NCI-H345 treated with DMSO at 0.1 percent for 48 hours (cell line): ENCODE measurements around the gene SPRR3.

Experiments used
- DNase-seq: peaks from one replicate; lab custom pipeline; 2025; ENCODE audit not compliant: unreplicated experiment; lab: John Stamatoyannopoulos, UW

The SPRR3 gene, protein sequence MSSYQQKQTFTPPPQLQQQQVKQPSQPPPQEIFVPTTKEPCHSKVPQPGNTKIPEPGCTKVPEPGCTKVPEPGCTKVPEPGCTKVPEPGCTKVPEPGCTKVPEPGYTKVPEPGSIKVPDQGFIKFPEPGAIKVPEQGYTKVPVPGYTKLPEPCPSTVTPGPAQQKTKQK

DNA sequence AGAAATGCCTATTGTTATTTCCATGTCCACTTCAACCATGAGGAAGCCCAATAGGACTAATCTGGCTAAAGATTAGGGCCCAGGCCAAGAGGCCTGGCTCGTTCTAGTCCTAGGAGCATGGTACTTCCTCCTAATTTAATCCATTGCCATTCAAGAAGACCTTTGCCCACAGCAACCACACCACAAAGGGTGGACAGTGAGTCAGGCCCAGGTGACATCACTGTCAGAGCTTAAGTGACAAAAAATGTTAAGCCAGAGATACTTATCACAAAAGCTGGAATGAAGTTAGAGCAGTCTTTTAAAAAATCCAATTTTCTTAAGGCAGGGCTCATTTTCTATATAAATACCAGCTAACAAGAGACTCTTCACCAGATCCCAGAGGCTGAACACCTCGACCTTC lies at the start of gene SPRR3:
SPRR3 (plus strand) TSS at position 368 of the 400 bp plus-strand sequence. CDS start 1,272 bp downstream, outside the sequence.
- DNase-seq: no peak

DNA sequence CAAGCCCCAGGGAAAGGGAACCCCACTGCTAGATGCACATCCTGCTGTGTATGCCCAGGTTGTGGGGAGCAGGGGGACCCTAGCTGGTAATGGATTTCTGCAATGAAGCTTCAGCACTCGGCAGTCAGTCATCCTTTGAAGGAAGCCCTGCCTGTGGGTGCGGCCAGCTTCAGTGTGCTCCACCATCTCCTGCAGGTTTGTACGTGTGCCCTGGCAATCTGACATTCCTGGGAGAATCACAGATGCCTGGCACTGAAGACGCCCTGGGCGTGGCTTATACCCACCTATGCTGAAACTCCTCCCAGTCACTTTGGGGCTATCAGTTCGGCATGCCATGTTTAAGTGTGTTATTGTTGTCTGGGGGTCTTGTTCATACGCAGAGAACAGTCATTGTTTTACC lies 47.8 kb upstream of the SPRR3 start:
- DNase-seq: no peak

DNA sequence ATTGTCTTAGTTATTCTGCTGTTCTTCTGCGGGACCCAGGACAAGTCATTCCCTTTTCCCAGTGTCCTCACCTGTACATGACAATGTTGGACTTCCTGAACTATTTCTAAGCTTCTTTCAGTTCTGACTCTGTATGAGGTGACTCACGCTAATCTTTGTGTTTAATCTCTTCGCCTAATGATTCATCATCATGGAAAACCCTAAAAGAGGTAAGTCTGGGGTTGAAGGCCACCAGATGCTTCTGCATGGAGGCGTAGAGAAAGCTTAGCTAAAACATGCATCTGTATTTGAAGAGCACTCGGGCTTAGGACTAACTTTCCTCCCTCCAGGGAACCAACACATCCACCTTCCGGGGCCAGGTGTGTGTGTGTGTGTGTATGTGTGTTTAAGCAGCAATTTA lies 47.1 kb upstream of the SPRR3 start:
- no peak for DNase-seq

DNA sequence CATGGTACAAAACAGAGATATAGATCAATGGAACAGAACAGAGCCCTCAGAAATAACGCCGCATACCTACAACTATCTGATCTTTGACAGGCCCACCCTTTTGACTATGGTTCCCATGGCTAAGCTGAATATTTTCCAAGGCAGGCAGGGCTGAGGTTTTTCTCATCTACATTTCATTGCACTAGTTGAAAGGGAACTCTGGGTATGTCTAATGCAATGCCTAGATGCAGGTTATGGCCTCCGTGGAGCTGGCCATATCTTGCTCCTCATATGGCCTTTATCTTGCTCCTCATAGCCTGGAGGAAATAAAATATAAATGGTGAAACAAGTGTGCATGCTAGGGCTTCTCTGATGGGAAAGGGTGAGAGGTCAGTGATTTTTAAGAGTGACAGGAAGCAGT lies 44.0 kb upstream of the SPRR3 start:
- DNase-seq: no peak

DNA sequence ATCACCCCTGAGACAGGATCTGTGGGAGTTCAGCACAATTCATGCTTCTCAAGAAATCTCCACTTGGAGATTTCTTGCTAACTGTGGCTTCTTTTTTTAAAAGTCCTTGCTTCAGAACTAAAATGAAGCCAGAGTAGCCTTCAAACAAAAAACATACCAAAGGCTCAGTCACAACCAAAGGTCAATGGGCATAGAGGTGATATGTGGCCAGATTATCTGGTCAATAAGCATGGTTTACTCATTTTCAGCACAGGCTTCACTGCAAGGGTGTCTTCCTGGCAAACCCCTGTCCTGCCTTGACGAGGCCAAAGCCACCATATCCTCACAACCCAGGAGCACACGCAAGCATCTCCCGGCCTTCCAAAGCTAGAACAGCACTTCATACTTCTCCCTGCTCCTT lies 42.3 kb upstream of the SPRR3 start:
- no peak for DNase-seq

DNA sequence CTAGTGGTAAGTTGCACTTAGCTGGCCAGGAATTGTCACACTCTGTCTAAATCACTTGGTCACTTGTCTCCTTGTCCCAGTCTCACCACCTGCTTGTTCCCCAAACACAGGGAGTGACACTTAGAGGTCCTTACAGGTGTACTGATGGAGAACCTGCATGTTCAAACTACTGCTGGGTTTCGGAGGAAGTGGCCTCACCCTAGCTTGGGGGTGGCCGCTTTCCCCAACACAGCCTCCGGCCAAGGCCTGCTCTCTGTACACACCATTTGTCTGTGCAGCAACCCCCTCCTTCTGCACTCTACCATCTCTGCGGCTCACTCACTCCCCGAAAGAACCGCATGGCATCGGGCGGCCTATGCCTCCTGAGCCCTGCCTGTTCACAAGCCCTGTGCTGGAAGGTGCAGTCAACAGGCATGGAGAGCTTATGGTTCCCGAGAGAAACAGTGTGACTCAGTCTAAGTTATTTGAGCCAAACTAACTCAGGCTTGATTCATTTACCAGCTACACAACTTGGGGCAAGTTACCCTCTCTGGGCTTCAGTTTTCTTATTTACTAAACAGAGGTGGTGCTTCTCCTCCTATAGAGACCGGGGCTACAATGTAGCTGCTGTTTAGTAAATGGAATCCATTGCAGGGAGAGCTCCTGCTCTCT lies 41.6 kb upstream of the SPRR3 start:
- no peak for DNase-seq

DNA sequence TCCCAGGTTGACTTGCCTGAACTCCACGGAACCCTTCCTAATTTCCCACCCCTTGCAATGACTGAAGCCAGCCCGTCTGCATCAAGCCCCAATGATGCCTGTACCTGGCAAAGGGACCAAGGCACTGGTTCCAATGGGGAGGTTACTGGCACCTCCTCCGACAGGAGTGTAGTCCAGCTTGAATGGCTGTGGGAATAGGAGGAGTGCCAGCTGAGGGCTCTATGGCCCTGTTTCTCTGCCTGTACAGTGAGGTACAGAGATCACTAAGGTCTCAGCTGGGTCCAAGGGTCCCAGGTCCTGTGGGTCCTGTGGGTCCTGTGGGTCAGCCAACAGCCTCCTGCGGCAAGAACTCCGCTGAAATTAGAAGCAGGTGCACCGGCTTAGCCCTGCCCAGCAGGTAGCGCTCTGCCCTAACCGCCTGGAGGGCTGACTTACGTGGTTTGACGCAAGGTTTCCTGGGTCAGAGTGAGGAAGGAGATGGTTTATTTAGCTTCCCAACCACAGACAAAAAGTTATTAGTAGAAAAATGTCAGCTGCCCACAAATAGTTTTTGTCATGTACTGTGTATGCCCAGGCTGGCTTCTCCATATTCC lies 41.0 kb upstream of the SPRR3 start:
- DNase-seq: no peak

DNA sequence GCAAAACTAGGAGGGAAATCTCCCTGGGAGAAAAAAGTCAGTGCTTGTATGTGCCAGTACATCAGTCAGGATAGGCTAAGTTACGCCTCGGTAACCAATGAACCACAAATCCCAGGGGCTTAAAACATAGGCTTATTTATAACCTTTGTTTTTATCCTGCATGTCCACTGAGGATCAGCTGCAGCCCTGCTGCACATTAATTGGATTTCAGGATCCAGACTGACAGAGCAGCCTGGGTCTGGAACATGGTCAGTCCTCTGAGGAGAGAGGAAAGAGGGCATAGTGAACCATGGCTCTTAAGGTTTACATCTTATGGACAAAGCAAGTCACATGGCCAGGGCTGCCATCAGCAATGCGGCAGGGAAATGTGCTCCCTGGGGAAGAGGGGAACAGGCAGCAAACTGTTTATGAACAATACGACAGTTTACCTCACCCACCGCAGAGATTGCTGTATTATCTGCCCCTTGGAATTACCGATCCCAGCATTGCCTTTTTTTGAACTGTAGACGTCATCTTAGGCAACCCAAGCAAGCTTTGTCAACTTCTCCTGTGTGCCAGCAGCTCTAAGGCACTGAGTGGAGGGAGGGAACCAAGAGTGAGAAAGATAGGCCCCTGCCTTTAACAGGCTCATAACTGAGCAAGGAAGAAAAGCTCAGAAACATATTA lies 40.2 kb upstream of the SPRR3 start:
- no peak for DNase-seq

DNA sequence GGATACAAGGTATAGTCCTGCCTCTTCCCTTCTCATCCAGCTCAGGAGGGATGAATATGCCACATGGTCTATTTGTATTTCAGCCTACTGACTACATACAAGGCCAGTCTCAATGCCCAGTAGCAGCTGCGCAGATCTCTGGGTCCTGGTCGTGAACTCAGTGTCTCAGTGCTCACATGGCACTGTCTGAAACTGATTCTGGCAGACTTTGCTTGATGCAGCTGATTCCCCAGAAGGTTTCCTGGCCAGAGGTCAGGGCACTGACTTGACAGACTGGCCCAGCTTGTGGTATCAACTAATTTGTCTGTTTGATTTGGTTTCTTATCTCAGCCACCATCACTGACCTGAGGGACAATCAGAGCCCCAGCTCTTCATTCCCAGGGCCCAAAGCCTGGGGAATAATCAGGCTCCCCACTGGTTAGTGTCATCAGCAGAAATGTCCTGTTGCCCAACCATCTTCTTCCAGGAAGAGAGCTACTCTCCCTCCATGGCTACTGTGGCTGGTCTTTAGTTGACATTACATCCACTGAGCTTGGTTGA lies 38.6 kb upstream of the SPRR3 start:
- DNase-seq: no peak

DNA sequence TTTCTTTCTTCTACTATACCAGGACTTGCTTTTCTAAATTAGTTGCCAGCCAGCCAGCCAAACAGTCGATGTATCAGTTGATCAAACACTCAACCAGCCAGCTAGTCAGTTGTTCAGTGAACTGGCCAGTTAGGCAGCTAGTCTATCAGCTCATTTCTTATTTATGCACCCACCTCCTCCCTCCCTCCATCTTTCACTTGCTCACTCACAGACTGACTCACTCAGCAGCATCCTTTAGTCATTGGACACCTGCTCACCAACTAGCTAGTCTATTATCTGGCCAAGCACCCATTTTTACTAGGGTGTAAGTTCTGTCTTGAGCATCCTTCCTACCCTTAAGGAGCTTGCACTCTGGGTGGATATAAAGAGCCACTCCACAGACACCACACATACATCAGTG lies 37.0 kb upstream of the SPRR3 start:
- no peak for DNase-seq

DNA sequence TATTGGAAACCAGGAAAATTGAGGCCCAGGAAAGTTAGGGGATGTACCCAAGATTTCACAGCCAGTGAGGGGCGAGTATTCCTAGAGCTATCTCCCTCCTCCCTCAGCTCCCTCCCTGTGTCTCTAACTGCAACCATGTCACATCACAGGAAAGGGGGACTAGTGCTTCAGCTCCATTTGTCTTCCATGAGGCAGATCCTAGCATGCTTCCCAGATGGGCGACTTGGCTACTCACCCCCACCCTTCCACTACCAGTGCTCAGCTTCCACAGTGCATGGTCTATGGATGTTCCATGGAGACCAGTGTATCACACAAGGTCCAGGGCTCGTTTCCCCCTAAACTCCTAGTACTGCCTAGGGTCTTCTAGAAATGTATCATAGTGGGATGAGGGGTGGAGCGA lies 35.7 kb upstream of the SPRR3 start:
- DNase-seq: no peak

DNA sequence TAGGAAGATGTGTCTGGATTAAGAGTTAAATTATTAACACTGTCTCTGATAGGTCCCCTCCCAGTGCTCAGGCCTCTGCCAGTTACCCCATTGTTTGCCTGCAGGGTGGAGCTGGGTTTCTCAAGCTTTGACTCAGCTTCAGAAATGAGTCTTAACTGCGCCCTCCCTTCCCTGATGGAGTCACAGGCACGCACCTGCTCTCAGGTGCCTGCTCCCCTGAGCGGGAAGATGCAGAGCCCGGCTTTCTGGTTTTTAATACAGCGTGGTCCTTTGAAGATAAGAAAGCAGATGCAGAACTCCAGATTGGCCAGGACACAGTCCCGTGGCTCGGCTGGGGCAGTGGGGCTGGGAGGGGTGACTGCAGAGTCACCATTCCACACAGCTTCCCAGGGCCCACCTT lies 34.3 kb upstream of the SPRR3 start:
- no peak for DNase-seq

DNA sequence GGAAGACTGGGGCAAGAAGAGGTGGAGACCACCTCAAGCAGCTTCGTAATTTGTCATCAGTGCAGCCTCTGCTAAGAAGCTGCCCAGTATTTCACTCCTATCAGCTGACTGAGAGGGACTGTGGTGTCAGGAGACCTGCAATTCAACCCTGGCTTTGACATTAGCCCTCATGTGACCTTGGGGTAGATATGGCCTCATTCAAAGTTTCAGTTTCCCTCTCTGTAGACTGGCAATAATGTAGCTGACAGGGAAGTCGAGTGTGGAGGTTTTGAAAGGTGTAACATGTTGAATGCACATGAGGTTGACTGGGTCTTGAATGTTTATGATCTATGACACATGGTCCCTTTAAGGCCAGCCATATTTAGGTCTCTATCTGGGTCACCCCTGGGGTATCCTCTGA lies 33.3 kb upstream of the SPRR3 start:
- no peak for DNase-seq

DNA sequence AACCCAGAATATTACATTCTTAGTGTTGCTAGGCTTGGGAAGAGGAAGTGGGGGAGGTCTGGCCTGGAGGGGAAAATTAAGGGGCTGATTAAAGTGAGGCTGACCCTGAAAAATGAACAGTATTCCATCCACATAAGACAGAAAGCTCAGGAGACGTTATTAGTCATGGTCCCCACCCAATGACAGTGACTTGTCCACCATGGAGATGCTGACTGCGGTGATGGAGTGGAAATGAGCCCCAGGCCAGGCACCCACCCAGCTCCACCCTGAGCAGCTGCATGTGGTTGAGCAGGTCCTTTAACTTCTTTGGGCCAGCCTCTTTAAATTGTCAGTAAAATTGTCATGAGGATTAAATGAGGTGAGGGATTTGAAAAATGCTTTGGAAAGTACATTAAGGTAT lies 32.5 kb upstream of the SPRR3 start:
- DNase-seq: no peak

DNA sequence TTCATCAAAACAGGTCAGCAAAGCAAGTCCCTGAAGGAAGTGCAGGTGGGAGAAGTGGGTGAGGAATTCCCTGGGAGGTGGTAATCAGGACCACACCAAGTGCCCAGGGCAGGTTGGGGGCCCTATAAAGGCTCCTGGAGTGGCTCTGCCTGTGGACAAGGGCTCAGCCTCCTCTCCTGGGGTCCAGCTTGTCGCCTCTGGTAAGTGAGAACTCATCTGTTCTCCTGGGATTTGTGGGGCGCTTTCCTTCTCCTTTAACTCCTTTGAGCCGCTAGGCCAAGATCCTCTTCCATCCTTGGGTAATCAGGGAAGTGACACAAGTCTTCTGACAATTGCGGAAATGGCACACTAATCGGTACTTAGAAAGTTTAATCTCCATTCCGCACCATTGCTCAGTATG lies 31.1 kb upstream of the SPRR3 start, which contains the start of gene SPRR4:
SPRR4 (plus strand) TSS at position 154 of the 400 bp plus-strand sequence. CDS start 1,243 bp downstream, outside the sequence.
- no peak for DNase-seq

DNA sequence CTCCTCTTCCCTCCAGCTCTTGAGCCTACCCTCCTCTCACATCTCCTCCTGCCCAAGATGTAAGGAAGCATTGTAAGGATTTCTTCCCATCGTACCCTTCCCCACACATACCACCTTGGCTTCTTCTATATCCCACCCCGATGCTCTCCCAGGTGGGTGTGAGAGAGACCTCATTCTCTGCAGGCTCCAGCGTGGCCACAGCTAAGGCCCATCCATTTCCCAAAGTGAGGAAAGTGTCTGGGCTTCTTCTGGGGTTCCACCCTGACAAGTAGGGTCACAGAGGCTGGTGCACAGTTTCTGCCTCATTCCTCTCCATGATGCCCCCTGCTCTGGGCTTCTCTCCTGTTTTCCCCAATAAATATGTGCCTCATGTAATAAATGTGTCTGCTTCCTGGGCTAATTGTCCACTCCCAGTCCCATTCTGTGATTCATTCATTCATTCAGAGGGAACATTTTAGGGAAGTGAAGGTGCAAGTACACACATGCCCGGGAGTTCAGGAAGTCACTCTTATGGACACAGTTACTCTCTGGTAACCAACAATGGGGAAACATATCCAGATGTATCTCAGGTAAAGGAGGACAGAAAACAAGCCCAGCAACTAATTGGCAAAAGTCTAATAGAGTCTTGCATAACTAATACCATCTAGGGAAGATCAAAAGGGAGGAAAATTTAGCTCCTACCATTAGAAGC lies 29.2 kb upstream of the SPRR3 start:
- DNase-seq: no peak

DNA sequence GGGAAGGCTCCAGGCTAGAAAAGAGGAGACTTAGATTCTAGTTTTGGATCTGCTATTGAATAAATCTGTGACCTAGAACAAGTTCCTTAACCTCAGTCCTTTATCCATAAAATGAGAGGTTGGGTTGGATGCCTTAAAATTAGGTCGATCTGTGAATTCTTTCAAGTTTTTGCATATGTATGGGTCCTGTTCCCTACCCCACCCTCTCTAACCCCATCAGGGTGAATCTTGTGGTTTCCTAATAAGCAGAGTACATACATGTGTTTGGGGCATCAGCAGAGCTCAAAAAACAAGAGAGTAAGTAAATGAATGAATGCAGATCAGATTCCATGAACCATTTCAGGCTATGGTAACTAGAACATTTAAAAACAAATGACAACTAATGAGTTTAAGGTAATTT lies 24.9 kb upstream of the SPRR3 start:
- no peak for DNase-seq

DNA sequence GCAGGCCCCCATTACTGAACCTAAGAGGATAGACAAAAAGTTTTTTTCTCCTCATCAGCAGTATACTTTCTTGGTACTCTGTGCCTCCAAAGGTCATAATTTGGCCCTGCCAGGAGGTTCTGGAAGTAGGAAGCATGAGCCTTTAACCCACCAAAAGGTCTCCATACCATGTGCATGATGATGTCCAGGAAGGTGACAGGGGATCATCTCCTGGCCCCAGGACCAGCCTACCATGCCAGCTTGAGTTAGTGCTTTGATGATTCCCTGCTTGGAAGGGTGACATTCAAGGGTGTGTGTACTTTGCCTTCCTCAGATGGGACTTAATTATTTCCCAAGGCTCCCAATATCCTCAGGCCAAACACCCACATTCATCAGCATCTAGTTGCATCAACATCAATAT lies 23.9 kb upstream of the SPRR3 start:
- no peak for DNase-seq

DNA sequence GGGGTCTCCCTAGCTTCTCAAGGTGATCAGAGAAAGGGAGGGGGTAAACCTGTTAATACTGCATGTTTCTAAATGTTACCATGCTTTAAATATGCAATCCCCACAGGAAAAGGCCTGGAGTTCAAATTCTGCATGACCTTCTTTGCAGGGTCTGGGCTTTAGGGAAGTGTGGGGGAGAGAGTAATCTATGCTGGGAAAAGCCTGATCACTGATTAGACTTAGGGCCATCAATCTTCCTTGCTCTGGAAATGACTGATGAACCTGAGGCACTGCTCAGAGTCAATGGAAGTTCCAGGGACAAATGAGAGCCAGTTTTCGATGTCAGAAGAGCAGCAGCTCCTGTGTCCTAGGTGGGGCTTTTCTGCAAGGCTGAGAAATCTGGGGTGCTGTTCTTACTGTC lies 20.9 kb upstream of the SPRR3 start:
- no peak for DNase-seq

DNA sequence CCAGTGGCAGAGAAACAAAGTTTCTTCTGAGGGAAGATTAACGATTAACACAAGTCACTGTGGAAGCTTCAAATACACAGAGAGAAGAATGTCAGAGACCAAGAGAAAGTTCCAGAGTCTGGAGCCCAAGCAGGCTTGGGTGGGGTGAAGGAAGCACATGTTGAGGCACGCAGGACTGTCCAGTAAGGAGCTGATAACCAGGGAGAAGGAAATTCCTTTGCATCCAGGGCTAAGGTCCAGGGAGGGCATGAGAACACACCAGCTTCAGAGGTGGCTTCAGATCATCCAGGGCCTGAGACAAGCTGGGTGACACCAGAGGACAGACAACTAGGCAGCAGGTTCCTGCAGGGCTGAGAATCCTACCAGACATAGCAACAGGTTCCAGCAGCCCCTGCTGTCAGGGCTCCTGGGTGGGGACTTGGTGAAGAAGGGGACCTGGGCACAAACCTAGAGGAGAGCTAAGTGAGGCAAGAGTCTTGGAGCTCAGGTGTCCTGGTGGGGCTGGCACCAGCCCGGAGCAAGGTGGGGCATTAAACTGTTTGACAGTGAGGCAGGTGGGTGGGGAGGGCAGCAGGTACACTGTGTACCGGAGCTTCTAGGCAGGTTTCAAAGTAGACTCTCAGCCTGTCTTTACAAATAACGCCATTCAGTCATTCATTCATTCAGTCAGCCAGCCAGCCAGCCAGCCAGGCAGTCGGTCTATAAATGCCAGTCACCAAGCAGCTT lies 20.2 kb upstream of the SPRR3 start:
- no peak for DNase-seq

DNA sequence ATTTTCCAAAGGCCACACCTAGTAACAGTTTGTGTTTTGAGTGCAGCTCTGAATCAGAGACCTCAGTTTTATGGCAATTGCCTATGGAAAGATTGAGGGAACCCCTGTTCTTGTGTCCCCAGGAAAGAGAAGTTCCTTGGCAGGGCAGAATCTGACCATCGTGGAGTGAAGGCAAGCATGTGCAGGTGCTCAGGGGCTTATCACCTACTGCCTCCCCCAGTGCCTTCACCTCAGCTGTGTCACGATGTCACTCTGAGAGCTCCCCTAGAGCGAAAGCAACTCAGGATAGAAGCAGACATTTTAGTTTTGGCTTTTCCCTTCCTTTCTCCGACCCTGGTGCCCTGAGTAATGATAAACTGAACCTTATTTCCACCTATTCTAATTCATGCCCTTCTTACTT lies 19.5 kb upstream of the SPRR3 start:
- no peak for DNase-seq
